ENCODE data around the gene TMC6. TPM values are rescaled to one million over a fixed set of nuclear protein-coding genes. Genes with fewer than 3 reads are reported as not detected.

TMC6 gene
- total and polyA plus RNA-seq, 12 donors: 22.8 to 109 (median 69.1) TPM

GRCh38 chr17:78101112-78101511 lies 27.4 kb downstream of the TMC6 start:
- no peaks in the 10 kb centered on the region for H3K27me3 ChIP-seq
- no peak overlapping the region for H3K27ac ChIP-seq
- 79 to 88% methylated on average over 5 of the region's 5 CpGs for WGBS, 2 donors
- TF ChIP-seq, protein P1, sequence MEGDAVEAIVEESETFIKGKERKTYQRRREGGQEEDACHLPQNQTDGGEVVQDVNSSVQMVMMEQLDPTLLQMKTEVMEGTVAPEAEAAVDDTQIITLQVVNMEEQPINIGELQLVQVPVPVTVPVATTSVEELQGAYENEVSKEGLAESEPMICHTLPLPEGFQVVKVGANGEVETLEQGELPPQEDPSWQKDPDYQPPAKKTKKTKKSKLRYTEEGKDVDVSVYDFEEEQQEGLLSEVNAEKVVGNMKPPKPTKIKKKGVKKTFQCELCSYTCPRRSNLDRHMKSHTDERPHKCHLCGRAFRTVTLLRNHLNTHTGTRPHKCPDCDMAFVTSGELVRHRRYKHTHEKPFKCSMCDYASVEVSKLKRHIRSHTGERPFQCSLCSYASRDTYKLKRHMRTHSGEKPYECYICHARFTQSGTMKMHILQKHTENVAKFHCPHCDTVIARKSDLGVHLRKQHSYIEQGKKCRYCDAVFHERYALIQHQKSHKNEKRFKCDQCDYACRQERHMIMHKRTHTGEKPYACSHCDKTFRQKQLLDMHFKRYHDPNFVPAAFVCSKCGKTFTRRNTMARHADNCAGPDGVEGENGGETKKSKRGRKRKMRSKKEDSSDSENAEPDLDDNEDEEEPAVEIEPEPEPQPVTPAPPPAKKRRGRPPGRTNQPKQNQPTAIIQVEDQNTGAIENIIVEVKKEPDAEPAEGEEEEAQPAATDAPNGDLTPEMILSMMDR (IDR thresholded peaks at IDR 0.05): no peak
- no peak for ATAC-seq
- no peak overlapping the region for H3K4me3 ChIP-seq
- H3K36me3 ChIP-seq: peaks cover 0 to 100% (median 77%) of the 10 kb centered on the region in 9 donors
- DNase-seq: no peak
- intact Hi-C loops (cut with DNase I): no loop called here
- H3K9me3 ChIP-seq: no peaks in the 10 kb centered on the region
- no peaks in the 10 kb centered on the region for H3K4me1 ChIP-seq

DNA sequence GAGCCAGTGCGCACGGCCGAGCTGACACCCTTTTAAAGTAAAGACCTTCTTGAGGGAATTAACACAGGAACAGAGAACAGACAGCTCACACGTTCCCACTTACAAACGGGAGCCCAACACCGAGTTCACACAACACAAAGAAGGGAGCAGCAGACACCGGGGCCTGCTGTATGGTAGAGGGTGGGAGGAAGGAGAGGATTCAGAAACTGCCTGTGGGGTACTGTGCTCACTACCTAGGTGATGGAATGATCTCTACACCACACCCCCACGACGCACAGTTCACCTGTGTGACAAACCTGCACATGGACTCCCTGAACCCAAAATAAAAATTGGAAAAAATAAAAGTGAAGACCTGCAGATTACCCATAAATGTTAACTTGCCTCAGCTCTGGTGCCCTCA lies 32.5 kb downstream of the TMC6 start:
- H3K9me3 ChIP-seq: no peaks in the 10 kb centered on the region
- H3K36me3 ChIP-seq: peaks cover 0 to 100% (median 77%) of the 10 kb centered on the region in 9 donors
- H3K27ac ChIP-seq: no peak overlapping the region
- 89 to 91% methylated on average over 9 of the region's 9 CpGs for WGBS, 2 donors
- DNase-seq: no peak
- TF ChIP-seq, protein P1 (IDR thresholded peaks at IDR 0.05): no peak
- no peaks in the 10 kb centered on the region for H3K27me3 ChIP-seq
- H3K4me1 ChIP-seq: no peaks in the 10 kb centered on the region
- no peak for ATAC-seq
- H3K4me3 ChIP-seq: no peak overlapping the region
- intact Hi-C loops (cut with DNase I): no loop called here

DNA sequence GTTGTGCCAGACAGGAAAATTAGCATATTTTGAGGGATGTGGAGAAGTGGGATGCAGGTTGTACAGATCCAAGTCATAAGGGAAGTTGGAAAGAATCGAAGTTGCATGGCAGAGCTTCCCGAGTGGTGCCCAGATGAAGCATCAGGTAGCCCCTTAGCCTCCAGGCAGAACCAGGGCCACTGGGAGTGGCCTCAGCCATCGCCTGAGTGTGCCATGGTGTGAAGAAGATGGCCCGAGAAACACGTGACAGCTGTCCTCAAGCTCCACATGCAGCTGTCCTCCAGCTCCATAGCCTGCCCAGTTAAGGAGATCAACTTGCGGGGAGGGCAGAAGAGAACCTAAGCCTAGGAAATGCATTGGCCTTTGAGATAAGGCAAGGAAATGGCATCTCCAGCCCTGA lies 33.5 kb downstream of the TMC6 start:
- Histone ChIP-seq H3K4me3 (no peak overlapping the region), H3K36me3 (peaks cover 0 to 100% (median 79%) of the 10 kb centered on the region in 9 donors), H3K27me3 (no peaks in the 10 kb centered on the region), H3K4me1 (peaks cover 0 to 4% (median 0%) of the 10 kb centered on the region in 9 donors), H3K9me3 (no peaks in the 10 kb centered on the region), H3K27ac (no peak overlapping the region)
- intact Hi-C loops (cut with DNase I): no loop called here
- TF ChIP-seq, protein P1 (IDR thresholded peaks at IDR 0.05): no peak
- 97 to 98% methylated on average over 6 of the region's 6 CpGs for WGBS, 2 donors
- DNase-seq (no peak), ATAC-seq (no peak)

GRCh38 chr17:78092794-78093324 lies 35.7 kb downstream of the TMC6 start:
- no peak overlapping the region for H3K27ac ChIP-seq
- no peaks in the 10 kb centered on the region for H3K9me3 ChIP-seq
- no peaks in the 10 kb centered on the region for H3K27me3 ChIP-seq
- WGBS, 2 donors: 80 to 83% methylated on average over 6 of the region's 6 CpGs
- H3K36me3 ChIP-seq: peaks cover 0 to 100% (median 74%) of the 10 kb centered on the region in 9 donors
- TF ChIP-seq, protein P1 (IDR thresholded peaks at IDR 0.05): no peak
- intact Hi-C loops (cut with DNase I): no loop called here
- ATAC-seq (no peak), DNase-seq (no peak)
- H3K4me3 ChIP-seq: no peak overlapping the region
- peaks cover 0 to 21% (median 7%) of the 10 kb centered on the region in 9 donors for H3K4me1 ChIP-seq
